HG03095 (cell line): Measurements from ENCODE around the gene SPTBN2.

ENCODE experiments used
- ATAC-seq: cut with Tn5 transposase; IDR thresholded peaks from one replicate; pipeline ENCODE4 v1.9.1; 2021; ENCODE audit warnings: moderate library complexity; ENCODE audit not compliant: unreplicated experiment

SPTBN2 gene

GRCh38 chr11:66728693-66729385 lies at the start of gene SPTBN2:
SPTBN2 (minus strand) TSS chr11:66729216; CDS start chr11:66721240, 7,976 bp downstream.
- no peak for ATAC-seq

- no peak for ATAC-seq
Observed at GRCh38 chr11:66768818-66769217, 39.8 kb upstream of the SPTBN2 start.

GRCh38 chr11:66768088-66768521 lies 39.1 kb upstream of the SPTBN2 start:
- no peak for ATAC-seq

- no peak for ATAC-seq
Observed at GRCh38 chr11:66767666-66768065, 38.6 kb upstream of the SPTBN2 start.

- ATAC-seq = no peak
Observed at GRCh38 chr11:66766681-66767080, 37.7 kb upstream of the SPTBN2 start.

GRCh38 chr11:66762088-66762487 lies 33.1 kb upstream of the SPTBN2 start:
- ATAC-seq = no peak

- ATAC-seq = no peak
Observed at GRCh38 chr11:66752148-66752547, 23.1 kb upstream of the SPTBN2 start.

- ATAC-seq = no peak
Observed at GRCh38 chr11:66749091-66749490, 20.1 kb upstream of the SPTBN2 start.

- no peak for ATAC-seq
Observed at GRCh38 chr11:66747480-66747879, 18.5 kb upstream of the SPTBN2 start.

- ATAC-seq = peak; percentile 43
Observed at GRCh38 chr11:66745356-66746235, 16.6 kb upstream of the SPTBN2 start.

GRCh38 chr11:66744485-66745355 lies 15.7 kb upstream of the SPTBN2 start:
- peak; percentile 78 for ATAC-seq

GRCh38 chr11:66743271-66743968 lies 14.4 kb upstream of the SPTBN2 start:
- ATAC-seq = no peak

GRCh38 chr11:66741153-66741552 lies 12.1 kb upstream of the SPTBN2 start:
- no peak for ATAC-seq

- ATAC-seq = no peak
Observed at GRCh38 chr11:66739983-66740382, 11.0 kb upstream of the SPTBN2 start.

GRCh38 chr11:66734215-66734614 lies 5.2 kb upstream of the SPTBN2 start:
- no peak for ATAC-seq

- ATAC-seq = no peak
Observed at GRCh38 chr11:66729447-66729846, 431 bp upstream of the SPTBN2 start.

GRCh38 chr11:66728038-66728692 lies 851 bp downstream of the SPTBN2 start:
- ATAC-seq = no peak

- no peak for ATAC-seq
Observed at GRCh38 chr11:66727282-66728037, 1.6 kb downstream of the SPTBN2 start.

- ATAC-seq = no peak
Observed at GRCh38 chr11:66725647-66726046, 3.4 kb downstream of the SPTBN2 start.
